GM18505 (cell line): ENCODE measurements around the gene PSMD6.

Experiments
- ATAC-seq: cut with Tn5 transposase; IDR thresholded peaks from one replicate; pipeline ENCODE4 v1.9.1; 2021; ENCODE audit not compliant: unreplicated experiment
- POLR2A ChIP-seq: IDR thresholded peaks from 4 replicates; pipeline ENCODE4 v1.6.1; 2011; ENCODE audit warnings: borderline replicate concordance; ENCODE audit not compliant: insufficient read depth, insufficient read length; ENCODE audit errors: extremely low read depth

The PSMD6 gene

DNA sequence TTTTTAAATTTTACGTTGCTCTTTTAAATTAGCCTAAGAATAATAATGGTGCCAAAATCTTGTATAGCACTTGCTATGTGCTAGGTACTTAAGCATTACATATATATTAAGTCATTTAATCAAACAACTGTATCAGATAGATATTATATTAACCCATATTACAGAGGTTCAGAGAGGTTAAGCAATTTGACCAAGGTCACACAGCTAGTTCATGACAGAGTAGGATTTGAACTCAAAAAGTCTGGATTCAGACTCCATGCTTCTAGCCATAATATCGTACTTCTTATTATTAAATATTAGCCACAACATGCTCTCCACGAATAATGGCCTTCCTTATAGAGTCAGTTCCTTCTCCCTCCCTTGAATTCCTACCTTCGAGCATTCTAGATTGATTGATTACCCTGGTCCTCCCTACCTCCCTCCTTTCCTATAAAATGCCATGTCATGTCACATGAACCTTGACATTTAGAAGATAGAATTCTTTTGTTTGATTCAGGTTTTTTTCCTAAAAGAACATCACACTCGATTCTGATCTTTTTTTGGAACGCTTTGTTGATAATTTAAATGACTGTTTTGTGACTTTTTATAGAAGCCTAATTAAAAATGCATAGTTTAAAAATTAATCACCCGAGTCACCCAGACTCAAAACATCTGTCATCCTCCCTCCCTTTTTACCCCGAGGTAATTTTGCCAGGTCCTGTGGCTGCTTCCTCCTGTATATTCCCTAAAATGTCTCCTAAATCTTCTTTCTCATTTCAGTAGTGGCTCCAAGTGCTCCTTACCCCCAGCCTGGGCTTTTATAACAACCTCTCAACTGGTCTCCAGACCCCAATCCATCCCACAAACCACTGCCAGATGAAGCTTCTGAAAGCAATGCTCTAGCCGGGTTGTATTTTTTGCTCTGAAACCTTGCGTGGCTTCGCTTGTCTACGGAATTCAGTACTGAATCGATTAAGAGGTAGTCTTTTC, 8.5 kb upstream of the PSMD6 start:
- no peak for TF ChIP-seq POLR2A
- ATAC-seq, result no peak

DNA sequence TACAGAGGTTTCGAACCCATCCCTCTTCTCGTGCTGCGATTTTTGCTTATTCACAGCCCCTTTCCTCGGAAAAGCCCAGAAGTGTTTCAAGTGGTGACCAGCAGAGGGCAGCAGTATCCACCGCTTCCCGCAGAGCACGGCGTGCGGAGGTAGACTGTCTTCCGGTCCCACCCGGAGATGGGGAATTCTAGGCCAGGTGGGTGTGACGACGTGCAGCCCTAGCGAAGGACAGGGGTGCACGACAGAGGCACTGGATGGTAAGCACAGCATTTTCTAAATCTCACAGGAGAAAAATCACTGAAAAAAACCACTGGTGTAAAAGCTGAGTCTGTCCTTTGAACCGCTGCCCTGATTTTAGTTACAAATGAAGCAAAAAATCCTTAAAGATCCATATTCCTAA, 7.4 kb upstream of the PSMD6 start:
- TF ChIP-seq POLR2A, result no peak
- ATAC-seq, result peak; percentile 90

GRCh38 chr3:64029287-64029686, 6.0 kb upstream of the PSMD6 start:
- no peak for TF ChIP-seq POLR2A
- no peak for ATAC-seq

DNA sequence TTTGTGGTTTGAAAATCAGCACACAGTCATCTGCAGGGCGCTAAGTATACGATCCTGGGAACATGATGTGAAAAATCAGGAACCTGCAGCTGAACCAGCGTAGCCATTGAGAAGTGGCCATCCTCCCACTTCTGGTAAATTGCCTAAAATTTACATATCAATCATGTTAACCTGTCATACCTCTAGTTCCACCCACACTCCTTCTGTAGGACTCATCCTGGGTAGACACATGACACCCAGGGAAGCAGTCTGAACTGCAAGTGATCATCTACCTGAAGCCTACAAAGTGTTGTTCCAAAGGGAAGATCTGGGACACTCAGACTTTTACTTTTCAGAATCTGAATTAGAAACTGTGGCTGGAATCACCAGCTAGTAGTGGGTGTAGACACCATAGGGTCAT, 5.5 kb upstream of the PSMD6 start:
- no peak for TF ChIP-seq POLR2A
- no peak for ATAC-seq

GRCh38 chr3:64027658-64028057, 4.4 kb upstream of the PSMD6 start:
- TF ChIP-seq POLR2A, result no peak
- ATAC-seq, result no peak

GRCh38 chr3:64026346-64026745, 3.1 kb upstream of the PSMD6 start:
- no peak for ATAC-seq
- no peak for TF ChIP-seq POLR2A

DNA sequence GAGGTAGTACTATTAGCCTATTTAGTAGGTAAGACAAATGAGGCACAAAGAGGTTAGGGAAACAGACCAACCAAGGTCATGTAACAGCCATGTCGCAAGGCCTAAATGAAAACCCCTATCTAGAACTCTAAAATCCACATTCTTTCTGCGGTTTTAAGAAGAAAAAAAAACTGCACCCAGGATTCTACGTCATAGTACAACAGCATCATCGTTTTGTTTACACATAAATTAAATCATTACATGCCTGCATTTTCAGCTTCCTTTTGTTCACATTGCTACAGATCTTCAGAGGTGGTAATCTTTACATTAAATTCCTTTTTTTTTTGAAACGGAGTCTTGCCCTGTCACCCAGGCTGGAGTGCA, 548 bp upstream of the PSMD6 start:
- ATAC-seq, result no peak
- TF ChIP-seq POLR2A, result no peak

DNA sequence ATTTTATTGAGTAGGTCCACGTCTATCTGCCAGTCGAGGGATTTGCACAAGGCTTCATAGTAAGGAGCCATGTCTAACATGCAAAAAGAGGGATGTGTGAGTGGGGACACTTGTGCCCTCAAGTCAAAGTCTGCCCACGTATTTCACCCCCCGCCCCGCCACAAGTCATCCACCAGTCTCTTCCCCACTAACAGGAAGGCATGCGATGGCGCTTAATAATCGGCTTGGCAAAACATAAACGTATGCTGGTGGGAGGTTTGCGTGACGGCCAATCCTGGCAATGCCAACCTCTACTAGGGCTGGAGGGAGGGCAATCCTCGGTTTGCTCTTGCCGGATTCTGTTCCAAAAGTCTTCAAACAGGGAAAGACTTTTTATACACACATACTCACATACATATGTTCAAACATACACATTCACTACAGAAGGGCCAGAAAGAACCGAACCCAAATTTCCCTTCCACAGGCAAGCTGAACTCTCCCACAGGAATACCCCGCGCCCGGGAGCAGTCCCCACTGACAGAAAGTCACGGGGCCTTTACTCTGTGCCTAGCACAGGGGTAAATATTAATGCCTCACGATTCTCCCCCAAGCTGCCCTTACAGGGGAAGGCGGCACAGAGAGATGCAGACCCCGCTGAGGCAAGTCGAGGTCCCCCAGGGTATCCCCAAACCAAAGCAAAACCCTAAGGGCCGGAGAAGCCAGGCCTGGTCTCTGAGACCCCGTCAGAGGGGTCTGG, 675 bp downstream of the PSMD6 start:
- TF ChIP-seq POLR2A, result no peak
- no peak for ATAC-seq

DNA sequence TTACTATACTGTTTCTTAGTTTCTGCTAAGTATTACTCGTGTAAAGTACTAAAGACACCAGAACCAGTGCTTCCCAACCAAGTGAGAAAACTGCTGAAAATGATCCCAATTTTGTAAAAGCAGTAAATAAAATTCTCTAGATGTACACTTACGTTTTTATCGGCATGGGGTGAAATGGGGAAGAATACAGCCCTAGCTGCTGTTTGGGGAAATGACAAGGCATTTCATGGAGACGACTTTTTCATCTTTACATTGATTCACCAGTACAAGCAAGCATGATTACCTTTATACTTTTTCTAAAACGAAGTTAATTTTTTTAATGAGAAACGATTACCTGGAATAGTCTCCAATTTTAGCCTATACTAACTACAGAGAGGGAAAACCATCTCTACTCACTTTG, 1.4 kb downstream of the PSMD6 start:
- no peak for ATAC-seq
- TF ChIP-seq POLR2A, result no peak

GRCh38 chr3:64019879-64020278, 3.4 kb downstream of the PSMD6 start:
- no peak for ATAC-seq
- no peak for TF ChIP-seq POLR2A

DNA sequence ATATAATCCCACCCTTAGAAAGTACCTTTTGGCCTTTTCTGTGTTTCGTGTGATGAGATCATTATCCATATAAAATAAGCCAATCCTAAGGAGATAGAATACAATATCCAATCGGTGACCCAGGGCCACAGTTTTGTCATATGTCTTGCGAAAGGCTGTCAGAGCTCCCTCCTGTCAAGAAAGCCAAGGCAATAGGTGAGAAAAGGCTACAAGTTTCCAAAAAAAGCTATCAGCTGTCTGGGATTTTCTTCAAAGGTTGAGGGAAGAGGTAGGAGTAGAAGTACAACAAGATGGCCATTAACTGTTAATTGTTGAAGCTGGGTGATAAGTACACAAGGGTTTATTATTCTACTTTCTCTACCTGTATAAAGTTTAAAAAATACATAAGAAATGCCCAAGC, 4.0 kb downstream of the PSMD6 start:
- no peak for ATAC-seq
- no peak for TF ChIP-seq POLR2A

- ATAC-seq, result no peak
- TF ChIP-seq POLR2A, result no peak
Observed at GRCh38 chr3:64016941-64017620, 6.2 kb downstream of the PSMD6 start.

- TF ChIP-seq POLR2A, result no peak
- ATAC-seq, result no peak
Observed at GRCh38 chr3:64011685-64012084, 11.6 kb downstream of the PSMD6 start.
